Measurements from ENCODE around the gene LOXL3.
"Not testable (repeated sequence)": the region's sequence is repeated elsewhere in the genome, so short reads cannot be mapped to it uniquely, and the experiment has no call there.

The LOXL3 gene

GRCh38 chr2:74486141-74486540, 67.6 kb downstream of the LOXL3 start:
- H3K9ac ChIP-seq: no peak overlapping the region
- TF ChIP-seq CTCF (IDR thresholded peaks at IDR 0.05): no peak
- H2AFZ ChIP-seq: no peak overlapping the region
- no peak overlapping the region for H3K4me2 ChIP-seq (ENCODE audit: low read length)
- H3K4me3 ChIP-seq (ENCODE audit: low read depth, low read length): no peak overlapping the region
- peaks cover 17% of the 10 kb centered on the region for H3K79me2 ChIP-seq
- H3K9me3 ChIP-seq (ENCODE audit: control insufficient read depth, low read length): no peaks in the 10 kb centered on the region
- no peaks in the 10 kb centered on the region for H3K27me3 ChIP-seq (ENCODE audit: control insufficient read depth, insufficient read depth, low read length)
- H3K4me1 ChIP-seq: no peaks in the 10 kb centered on the region
- no peaks in the 10 kb centered on the region for H3K36me3 ChIP-seq (ENCODE audit: control insufficient read depth, insufficient read depth, low read length)
- H3K27ac ChIP-seq: no peak overlapping the region

- H3K36me3 ChIP-seq (ENCODE audit: control insufficient read depth, insufficient read depth, low read length); H3K9ac ChIP-seq; H3K9me3 ChIP-seq (ENCODE audit: control insufficient read depth, low read length); H3K4me1 ChIP-seq; H3K27me3 ChIP-seq (ENCODE audit: control insufficient read depth, insufficient read depth, low read length); H3K27ac ChIP-seq: not testable (repeated sequence)
- Histone ChIP-seq H2AFZ (peak overlapping the region; percentile 79), H3K4me2 (ENCODE audit: low read length) (peak overlapping the region; percentile 97), H3K79me2 (peaks cover 20% of the 10 kb centered on the region), H3K4me3 (ENCODE audit: low read depth, low read length) (peak overlapping the region; percentile 94)
Observed at GRCh38 chr2:74483675-74484164, 70.0 kb downstream of the LOXL3 start.

DNA sequence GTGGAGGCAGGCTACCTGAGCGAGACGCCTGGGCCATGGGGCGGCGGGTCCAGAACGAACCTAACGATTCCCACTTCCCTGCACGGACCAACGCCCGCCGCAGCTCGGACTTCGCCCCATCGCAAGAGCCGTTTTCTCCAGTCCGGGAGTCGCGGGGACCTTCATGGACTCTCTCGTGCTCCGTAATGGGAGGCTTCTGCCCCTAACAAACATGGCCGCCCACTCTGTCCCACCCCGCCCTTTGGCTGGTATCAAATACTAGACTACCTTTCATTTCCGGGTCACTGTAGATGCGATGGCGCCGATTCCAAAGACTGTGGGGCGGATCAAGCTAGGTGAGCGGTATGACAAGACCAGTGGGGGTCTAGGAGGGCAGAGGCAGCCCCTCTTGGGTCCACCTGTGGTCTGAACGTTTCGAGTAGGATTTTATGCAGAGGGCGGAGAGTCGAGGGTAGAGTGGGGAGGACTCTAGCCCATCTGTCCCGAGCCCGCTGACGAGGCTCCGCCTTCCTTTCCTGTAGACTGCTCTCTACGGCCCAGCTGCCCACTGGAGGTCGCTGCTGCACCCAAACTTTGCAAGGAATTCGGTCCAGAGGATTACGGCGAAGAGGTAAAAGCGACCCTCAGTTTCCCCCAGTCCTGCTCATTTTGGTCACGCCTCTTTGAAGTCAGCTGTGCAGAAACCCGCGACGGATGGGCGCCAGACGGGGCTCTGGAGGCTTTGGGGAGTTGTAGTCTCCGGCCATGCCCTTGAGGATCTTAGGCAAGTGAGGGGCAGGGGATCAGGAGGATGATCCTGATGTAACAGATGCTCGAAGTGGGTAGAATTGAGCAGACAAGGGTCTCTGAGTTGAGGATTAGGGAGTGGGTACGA, 70.7 kb downstream of the LOXL3 start, which contains the start of the genes CCDC142 and TTC31:
CCDC142 (minus strand) TSS at position 198 of the 874 bp plus-strand sequence; CDS start at position 37, 161 bp downstream.
TTC31 (plus strand) TSS at position 281 of the 874 bp plus-strand sequence; CDS start at position 296, 15 bp downstream.
- no peaks in the 10 kb centered on the region for H3K36me3 ChIP-seq (ENCODE audit: control insufficient read depth, insufficient read depth, low read length)
- H3K27ac ChIP-seq: peak within 1 kb of the TSS; percentile 83
- H3K9ac ChIP-seq: peak within 1 kb of the TSS; percentile 1
- peaks cover 20% of the 10 kb centered on the region for H3K79me2 ChIP-seq
- no peaks in the 10 kb centered on the region for H3K4me1 ChIP-seq
- no peaks in the 10 kb centered on the region for H3K9me3 ChIP-seq (ENCODE audit: control insufficient read depth, low read length)
- peak within 1 kb of the TSS; percentile 94 for H3K4me3 ChIP-seq (ENCODE audit: low read depth, low read length)
- H3K27me3 ChIP-seq (ENCODE audit: control insufficient read depth, insufficient read depth, low read length): no peaks in the 10 kb centered on the region
- peak within 1 kb of the TSS; percentile 79 for H2AFZ ChIP-seq
- H3K4me2 ChIP-seq (ENCODE audit: low read length): peak within 1 kb of the TSS; percentile 97
- TF ChIP-seq CTCF (IDR thresholded peaks at IDR 0.05): peak; percentile 93

All from parathyroid adenoma (tissue), 2 donors.